ENCODE measurements around the gene ZNF224.

GRCh38 chr19:44131955-44132354 is 37.8 kb downstream of the ZNF224 start:
- TF ChIP-seq EZH2 (IDR thresholded peaks at IDR 0.05; ENCODE audit: low read length, unreplicated experiment): no peak
- TF ChIP-seq CTCF (conservative IDR thresholded peaks at IDR 0.05; ENCODE audit: low read depth, low read length): no peak
- TF ChIP-seq EZH2phosphoT487 (IDR thresholded peaks at IDR 0.05; ENCODE audit: borderline replicate concordance, low read length): no peak
